ENCODE measurements around the gene DNASE2.
"Not testable (repeated sequence)": the region's sequence is repeated elsewhere in the genome, so short reads cannot be mapped to it uniquely, and the experiment has no call there.

The DNASE2 gene

GRCh38 chr19:12922959-12923358 is 41.7 kb upstream of the DNASE2 start:
- H3K4me3 ChIP-seq (ENCODE audit: low read length), result no peak overlapping the region
- no peak for TF ChIP-seq CTCF (IDR thresholded peaks at IDR 0.05; ENCODE audit: low read length)
- H3K9me3 ChIP-seq (replicated peaks; ENCODE audit: insufficient read depth, low read length), result no peaks in the 10 kb centered on the region
- no peaks in the 10 kb centered on the region for H4K20me1 ChIP-seq (ENCODE audit: insufficient read depth, low read length)
- no peak overlapping the region for H3K27ac ChIP-seq (ENCODE audit: low read length)
- no peak overlapping the region for H3K4me2 ChIP-seq (ENCODE audit: low read depth, low read length)
- peaks cover 7% of the 10 kb centered on the region; the same call in 1 of the 2 replicates for H3F3A ChIP-seq (ENCODE audit: insufficient read depth, low read length)
- H3K27me3 ChIP-seq (replicated peaks; ENCODE audit: insufficient read depth, low read length), result no peaks in the 10 kb centered on the region
- H2AFZ ChIP-seq (ENCODE audit: low read length), result no peak overlapping the region
- peaks cover 24% of the 10 kb centered on the region for H3K36me3 ChIP-seq (replicated peaks; ENCODE audit: insufficient read depth, low read length)
- H3K9ac ChIP-seq (ENCODE audit: low read length), result no peak overlapping the region
- DNase-seq, result no peak
- H3K4me1 ChIP-seq (ENCODE audit: low read length), result peaks cover 3% of the 10 kb centered on the region
- H3K79me2 ChIP-seq (ENCODE audit: low read length), result 0 out of 2 replicates have a peak, but pooled peaks cover 3% of the 10 kb centered on the region
- no peaks in the 10 kb centered on the region for H3K9me2 ChIP-seq (replicated peaks; ENCODE audit: insufficient read depth, low read length)

- Histone ChIP-seq H3K9ac (ENCODE audit: low read length) (no peak overlapping the region), H2AFZ (ENCODE audit: low read length) (no peak overlapping the region), H3K4me2 (ENCODE audit: low read depth, low read length) (no peak overlapping the region), H4K20me1 (ENCODE audit: insufficient read depth, low read length) (no peaks in the 10 kb centered on the region), H3K27me3 (replicated peaks; ENCODE audit: insufficient read depth, low read length) (no peaks in the 10 kb centered on the region), H3K9me2 (replicated peaks; ENCODE audit: insufficient read depth, low read length) (no peaks in the 10 kb centered on the region), H3K27ac (ENCODE audit: low read length) (no peak overlapping the region), H3K79me2 (ENCODE audit: low read length) (no peaks in the 10 kb centered on the region), H3K9me3 (replicated peaks; ENCODE audit: insufficient read depth, low read length) (no peaks in the 10 kb centered on the region), H3K36me3 (replicated peaks; ENCODE audit: insufficient read depth, low read length) (peaks cover 17% of the 10 kb centered on the region), H3F3A (ENCODE audit: insufficient read depth, low read length) (peaks cover 10% of the 10 kb centered on the region; the same call in 1 of the 2 replicates), H3K4me1 (ENCODE audit: low read length) (peaks cover 3% of the 10 kb centered on the region), H3K4me3 (ENCODE audit: low read length) (no peak overlapping the region)
- DNase-seq, result no peak
- TF ChIP-seq CTCF (IDR thresholded peaks at IDR 0.05; ENCODE audit: low read length), result no peak
- no peak for TF ChIP-seq EZH2 (optimal IDR thresholded peaks at IDR 0.05; ENCODE audit: low read depth, low read length)
- TF ChIP-seq EZH2phosphoT487 (IDR thresholded peaks at IDR 0.05; ENCODE audit: low read length), result no peak
These were observed 39.8 kb upstream of the DNASE2 start for GRCh38 chr19:12921047-12921446.

- DNase-seq, result no peak
- H3K9ac ChIP-seq (ENCODE audit: low read length), result no peak overlapping the region
These were observed 37.0 kb upstream of the DNASE2 start for GRCh38 chr19:12918253-12918652.

GRCh38 chr19:12915860-12916259 is 34.6 kb upstream of the DNASE2 start:
- H3K36me3 ChIP-seq (replicated peaks; ENCODE audit: insufficient read depth, low read length); H4K20me1 ChIP-seq (ENCODE audit: insufficient read depth, low read length); H2AFZ ChIP-seq (ENCODE audit: low read length); H3K79me2 ChIP-seq (ENCODE audit: low read length); H3K9ac ChIP-seq (ENCODE audit: low read length); DNase-seq; H3K27ac ChIP-seq (ENCODE audit: low read length); H3K9me2 ChIP-seq (replicated peaks; ENCODE audit: insufficient read depth, low read length); H3K4me2 ChIP-seq (ENCODE audit: low read depth, low read length); H3K4me3 ChIP-seq (ENCODE audit: low read length); H3K27me3 ChIP-seq (replicated peaks; ENCODE audit: insufficient read depth, low read length); H3K9me3 ChIP-seq (replicated peaks; ENCODE audit: insufficient read depth, low read length): not testable (repeated sequence)
- Histone ChIP-seq H3F3A (ENCODE audit: insufficient read depth, low read length) (peaks cover 20% of the 10 kb centered on the region; the same call in 1 of the 2 replicates), H3K4me1 (ENCODE audit: low read length) (peaks cover 30% of the 10 kb centered on the region)

More at GRCh38 chr19:12918253-12918652, 37.0 kb upstream of the DNASE2 start:
- H3K9me3 ChIP-seq (replicated peaks; ENCODE audit: insufficient read depth, low read length), result no peaks in the 10 kb centered on the region
- H4K20me1 ChIP-seq (ENCODE audit: insufficient read depth, low read length), result no peaks in the 10 kb centered on the region
- peaks cover 17% of the 10 kb centered on the region for H3K4me1 ChIP-seq (ENCODE audit: low read length)
- no peaks in the 10 kb centered on the region for H3K9me2 ChIP-seq (replicated peaks; ENCODE audit: insufficient read depth, low read length)
- H3K4me2 ChIP-seq (ENCODE audit: low read depth, low read length), result no peak overlapping the region
- TF ChIP-seq EZH2 (optimal IDR thresholded peaks at IDR 0.05; ENCODE audit: low read depth, low read length) (no peak), EZH2phosphoT487 (IDR thresholded peaks at IDR 0.05; ENCODE audit: low read length) (no peak), CTCF (IDR thresholded peaks at IDR 0.05; ENCODE audit: low read length) (no peak)
- H3K79me2 ChIP-seq (ENCODE audit: low read length), result no peaks in the 10 kb centered on the region
- H3K27me3 ChIP-seq (replicated peaks; ENCODE audit: insufficient read depth, low read length), result no peaks in the 10 kb centered on the region
- peaks cover 2% of the 10 kb centered on the region; the same call in 1 of the 2 replicates for H3K36me3 ChIP-seq (replicated peaks; ENCODE audit: insufficient read depth, low read length)
- peaks cover 19% of the 10 kb centered on the region for H3F3A ChIP-seq (ENCODE audit: insufficient read depth, low read length)
- H2AFZ ChIP-seq (ENCODE audit: low read length), result no peak overlapping the region
- no peak overlapping the region for H3K27ac ChIP-seq (ENCODE audit: low read length)
- H3K4me3 ChIP-seq (ENCODE audit: low read length), result no peak overlapping the region
